PC-3 (cell line): ENCODE results near the gene ZSCAN32. TPM values are rescaled to one million over a fixed set of nuclear protein-coding genes. Genes with fewer than 3 reads are reported as not detected.

ENCODE experiments used
- ATAC-seq: fragments of 200-7000 bp; cut with Tn5 transposase; 2 replicates; pipeline ENCODE4 v1.9.1; 2020; ENCODE audit warnings: mild to moderate bottlenecking, moderate library complexity
- BruUV-seq: library from RNA; stranded (reverse); fragments of 400-500 nt; replicated peaks from 2 replicates; lab custom pipeline; 2021; lab: Mats Ljungman, UMichigan
- CTCF ChIA-PET: fragments of 300-600 bp; sonication (Branson Sonifier 250); formaldehyde crosslinking; loops from one replicate; lab custom pipeline; 2022; ENCODE audit warnings: antibody characterized with exemption; lab: Charles Lee
- POLR2A ChIA-PET: fragments of 300-600 bp; sonication (Branson Sonifier 250); formaldehyde crosslinking; loops from one replicate; lab custom pipeline; 2022; ENCODE audit warnings: antibody characterized with exemption; ENCODE audit not compliant: unreplicated experiment; lab: Charles Lee
- DNase-seq: peaks from one replicate; pipeline ENCODE4 v3.0.0-alpha.2; 2015
- H2AFZ ChIP-seq: fragments of 300-600 bp; sonication (generic); 2 replicates; pipeline ENCODE4 v1.6.0; 2016; ENCODE audit warnings: antibody characterized with exemption, low read length
- H3F3A ChIP-seq: fragments of 300-600 bp; sonication (generic); one replicate; pipeline ENCODE4 v1.6.0; 2017; ENCODE audit warnings: antibody characterized with exemption, low read length, control low read depth, mild to moderate bottlenecking; ENCODE audit not compliant: unreplicated experiment
- H3K27ac ChIP-seq: fragments of 300-600 bp; sonication (generic); 2 replicates; pipeline ENCODE4 v1.5.1; 2016; ENCODE audit warnings: mild to moderate bottlenecking, low read length
- H3K27me3 ChIP-seq: fragments of 300-600 bp; sonication (generic); 2 replicates; pipeline ENCODE4 v1.6.1; 2016; ENCODE audit warnings: low read length, mixed read lengths
- H3K36me3 ChIP-seq: fragments of 300-600 bp; sonication (generic); 2 replicates; pipeline ENCODE4 v1.6.1; 2016; ENCODE audit warnings: low read depth, mixed run types, low read length, mixed read lengths
- H3K4me1 ChIP-seq: fragments of 300-600 bp; sonication (generic); 2 replicates; pipeline ENCODE4 v1.5.1; 2016; ENCODE audit warnings: low read length; ENCODE audit not compliant: insufficient read depth
- H3K4me2 ChIP-seq: fragments of 300-600 bp; sonication (generic); 2 replicates; pipeline ENCODE4 v1.6.0; 2016; ENCODE audit warnings: low read length
- H3K4me3 ChIP-seq: fragments of 300-600 bp; sonication (generic); 2 replicates; pipeline ENCODE4 v1.5.1; 2016; ENCODE audit warnings: mild to moderate bottlenecking, low read length, mixed read lengths
- H3K79me2 ChIP-seq: fragments of 300-600 bp; sonication (generic); 2 replicates; pipeline ENCODE4 v1.6.1; 2017; ENCODE audit warnings: low read length, mixed read lengths
- H3K9ac ChIP-seq: fragments of 300-600 bp; sonication (generic); 2 replicates; pipeline ENCODE4 v1.6.0; 2016; ENCODE audit warnings: mild to moderate bottlenecking, low read length
- H3K9me2 ChIP-seq: fragments of 300-600 bp; sonication (generic); replicated peaks from 2 replicates; pipeline ENCODE4 v1.6.1; 2016; ENCODE audit warnings: mixed run types, low read length, mixed read lengths
- H3K9me3 ChIP-seq: fragments of 300-600 bp; sonication (generic); 2 replicates; pipeline ENCODE4 v1.6.1; 2016; ENCODE audit warnings: low read length, mixed read lengths
- H4K20me1 ChIP-seq: fragments of 300-600 bp; sonication (generic); 2 replicates; pipeline ENCODE4 v1.6.1; 2016; ENCODE audit warnings: low read length, mixed read lengths
- EZH2 ChIP-seq: fragments of 300-600 bp; sonication (generic); IDR thresholded peaks from one replicate; pipeline ENCODE4 v1.6.1; 2017; ENCODE audit warnings: antibody characterized with exemption, mild to moderate bottlenecking, low read length; ENCODE audit not compliant: unreplicated experiment
- EZH2phosphoT487 ChIP-seq: fragments of 300-600 bp; sonication (generic); IDR thresholded peaks from 2 replicates; pipeline ENCODE4 v1.6.1; 2018; ENCODE audit warnings: mild to moderate bottlenecking, antibody characterized with exemption, low read length, borderline replicate concordance
- intact Hi-C: fragments of 100-400 bp; cut with micrococcal nuclease; formaldehyde crosslinking; loops from 2 replicates; pipeline ENCODE4 v1.9.0; 2023
- total RNA-seq: library from RNA; depleted of rRNA; stranded (reverse); fragments of >200 nt; gene quantifications from 2 replicates; pipeline ENCODE4 v1.2.3, GENCODE V29; 2014
- TF ChIP-seq, protein P1 (sequence below): fragments of 300-600 bp; sonication (generic); conservative IDR thresholded peaks from 2 replicates; pipeline ENCODE4 v1.5.1; 2017; ENCODE audit warnings: antibody characterized with exemption, low read depth, mild to moderate bottlenecking, low read length

ZSCAN32 gene
- total RNA-seq, 1 experiment from 2014 or later: 7.5 TPM

DNA sequence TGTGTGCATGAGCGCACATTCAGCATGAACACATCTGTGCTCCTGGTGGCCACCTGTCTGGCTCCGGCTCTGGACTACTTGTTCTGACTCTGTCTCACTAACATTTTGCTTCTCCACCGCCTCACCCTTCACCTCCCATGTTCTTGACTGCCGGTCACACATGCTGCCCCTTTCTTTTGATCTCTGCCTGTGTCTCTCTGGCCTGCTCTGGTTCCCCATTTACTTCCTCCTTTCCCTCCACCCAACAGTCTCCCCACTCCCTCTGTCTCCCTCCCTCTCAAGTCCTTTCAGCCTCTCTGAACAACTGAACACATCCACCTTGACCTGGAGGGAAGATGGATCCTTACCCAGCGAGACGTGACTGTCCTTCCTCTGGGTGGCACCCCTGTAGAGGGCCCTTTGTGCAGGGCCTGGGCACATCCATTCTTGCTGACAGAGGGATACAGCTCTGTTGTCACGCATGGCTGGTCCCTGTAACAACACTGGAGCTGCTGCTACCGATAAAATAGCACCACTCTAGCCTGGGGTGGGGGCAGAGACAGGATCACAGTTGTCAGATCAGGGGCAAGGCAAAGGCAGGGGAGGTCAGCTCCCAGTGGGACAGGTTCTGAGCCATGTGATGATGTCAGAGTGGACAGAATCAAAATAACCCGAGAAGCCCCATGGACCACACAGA lies 11.0 kb downstream of the ZSCAN32 start:
- Histone ChIP-seq H3K4me3 (no peak overlapping the region), H3K36me3 (peaks cover 48% of the 10 kb centered on the region), H2AFZ (no peak overlapping the region), H3K27me3 (no peaks in the 10 kb centered on the region), H4K20me1 (no peaks in the 10 kb centered on the region), H3K4me1 (no peaks in the 10 kb centered on the region), H3F3A (no peaks in the 10 kb centered on the region), H3K79me2 (no peaks in the 10 kb centered on the region), H3K9ac (no peak overlapping the region), H3K27ac (no peak overlapping the region), H3K9me2 (no peaks in the 10 kb centered on the region), H3K4me2 (no peak overlapping the region), H3K9me3 (no peaks in the 10 kb centered on the region)
- DNase-seq (no peak), ATAC-seq (no peak)
- intact Hi-C loops: no loop called here
- ChIA-PET CTCF (no interaction called here), POLR2A (no interaction called here)
- no TSS peak for BruUV-seq
- TF ChIP-seq, protein P1, sequence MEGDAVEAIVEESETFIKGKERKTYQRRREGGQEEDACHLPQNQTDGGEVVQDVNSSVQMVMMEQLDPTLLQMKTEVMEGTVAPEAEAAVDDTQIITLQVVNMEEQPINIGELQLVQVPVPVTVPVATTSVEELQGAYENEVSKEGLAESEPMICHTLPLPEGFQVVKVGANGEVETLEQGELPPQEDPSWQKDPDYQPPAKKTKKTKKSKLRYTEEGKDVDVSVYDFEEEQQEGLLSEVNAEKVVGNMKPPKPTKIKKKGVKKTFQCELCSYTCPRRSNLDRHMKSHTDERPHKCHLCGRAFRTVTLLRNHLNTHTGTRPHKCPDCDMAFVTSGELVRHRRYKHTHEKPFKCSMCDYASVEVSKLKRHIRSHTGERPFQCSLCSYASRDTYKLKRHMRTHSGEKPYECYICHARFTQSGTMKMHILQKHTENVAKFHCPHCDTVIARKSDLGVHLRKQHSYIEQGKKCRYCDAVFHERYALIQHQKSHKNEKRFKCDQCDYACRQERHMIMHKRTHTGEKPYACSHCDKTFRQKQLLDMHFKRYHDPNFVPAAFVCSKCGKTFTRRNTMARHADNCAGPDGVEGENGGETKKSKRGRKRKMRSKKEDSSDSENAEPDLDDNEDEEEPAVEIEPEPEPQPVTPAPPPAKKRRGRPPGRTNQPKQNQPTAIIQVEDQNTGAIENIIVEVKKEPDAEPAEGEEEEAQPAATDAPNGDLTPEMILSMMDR: no peak
- TF ChIP-seq EZH2: no peak
- TF ChIP-seq EZH2phosphoT487: no peak

DNA sequence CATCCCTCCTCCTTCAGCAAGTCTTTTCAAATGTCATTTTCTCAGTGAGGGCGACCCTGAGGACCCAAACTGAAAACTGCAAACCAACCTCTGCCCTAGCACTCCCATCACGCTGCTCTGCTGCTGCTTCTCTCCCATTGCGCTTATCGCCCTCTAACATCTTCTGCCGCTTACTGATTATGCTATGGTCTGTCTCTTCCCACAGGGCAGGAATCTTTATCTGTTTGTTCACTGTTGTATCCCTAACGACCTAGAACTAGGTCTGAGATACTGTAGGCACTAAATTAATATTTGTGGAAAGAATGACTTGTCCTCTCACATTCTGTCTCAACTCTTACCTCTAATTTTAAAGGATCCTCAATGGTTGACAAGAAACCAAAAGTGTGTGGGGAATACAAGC lies 12.5 kb downstream of the ZSCAN32 start:
- H3K9ac ChIP-seq: no peak overlapping the region
- no peaks in the 10 kb centered on the region for H3K79me2 ChIP-seq
- no peaks in the 10 kb centered on the region for H3K4me1 ChIP-seq
- H3F3A ChIP-seq: no peaks in the 10 kb centered on the region
- DNase-seq: no peak
- H3K4me2 ChIP-seq: no peak overlapping the region
- no peak overlapping the region for H3K27ac ChIP-seq
- BruUV-seq: no TSS peak
- no peak overlapping the region for H3K4me3 ChIP-seq
- CTCF ChIA-PET: no interaction called here
- intact Hi-C loops: no loop called here
- peaks cover 58% of the 10 kb centered on the region for H3K36me3 ChIP-seq
- H3K9me2 ChIP-seq: no peaks in the 10 kb centered on the region
- POLR2A ChIA-PET: no interaction called here
- no peaks in the 10 kb centered on the region for H4K20me1 ChIP-seq
- H2AFZ ChIP-seq: no peak overlapping the region
- peaks cover 12% of the 10 kb centered on the region; the same call in 1 of the 2 replicates for H3K9me3 ChIP-seq
- no peak for ATAC-seq
- H3K27me3 ChIP-seq: no peaks in the 10 kb centered on the region
- no peak for TF ChIP-seq EZH2

DNA sequence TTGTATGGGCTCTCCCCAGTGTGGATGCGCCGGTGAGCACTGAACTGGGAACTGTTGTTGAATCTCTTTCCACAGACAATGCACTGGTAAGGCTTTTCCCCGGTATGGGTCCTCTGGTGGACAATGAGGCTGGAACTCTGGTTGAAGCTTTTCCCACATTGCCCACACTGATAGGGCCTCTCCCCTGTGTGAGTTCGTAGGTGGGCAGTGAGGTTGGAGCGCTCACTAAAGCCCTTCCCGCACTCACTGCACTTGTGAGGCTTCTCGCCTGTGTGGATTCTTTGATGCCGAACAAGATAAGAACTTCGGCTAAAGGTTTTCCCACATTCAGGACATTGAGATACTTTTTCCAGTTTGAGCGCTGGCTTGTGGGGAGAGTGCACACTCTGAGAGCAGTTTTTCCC lies 17.8 kb downstream of the ZSCAN32 start:
- Histone ChIP-seq H3K36me3 (peaks cover 57% of the 10 kb centered on the region), H3K79me2 (no peaks in the 10 kb centered on the region), H3K9me3 (peaks cover 31% of the 10 kb centered on the region), H3F3A (no peaks in the 10 kb centered on the region), H3K27me3 (no peaks in the 10 kb centered on the region), H3K4me1 (no peaks in the 10 kb centered on the region), H3K27ac (no peak overlapping the region), H2AFZ (no peak overlapping the region), H3K9ac (no peak overlapping the region), H4K20me1 (no peaks in the 10 kb centered on the region), H3K4me3 (peak overlapping the region; percentile 1; the same call in 1 of the 2 replicates), H3K9me2 (no peaks in the 10 kb centered on the region), H3K4me2 (no peak overlapping the region)
- no peak for ATAC-seq
- no peak for DNase-seq
- TF ChIP-seq EZH2 (no peak), EZH2phosphoT487 (no peak)
- TF ChIP-seq, protein P1: no peak
- intact Hi-C loops: no loop called here
- ChIA-PET POLR2A (no interaction called here), CTCF (no interaction called here)
- no TSS peak for BruUV-seq
